Hepatic stellate cell (primary cell): ENCODE data around the gene MYBPH.

ENCODE experiments used
- DNase-seq: peaks from one replicate; pipeline ENCODE4 v3.0.0; 2011; ENCODE audit warnings: low spot score

MYBPH gene, protein sequence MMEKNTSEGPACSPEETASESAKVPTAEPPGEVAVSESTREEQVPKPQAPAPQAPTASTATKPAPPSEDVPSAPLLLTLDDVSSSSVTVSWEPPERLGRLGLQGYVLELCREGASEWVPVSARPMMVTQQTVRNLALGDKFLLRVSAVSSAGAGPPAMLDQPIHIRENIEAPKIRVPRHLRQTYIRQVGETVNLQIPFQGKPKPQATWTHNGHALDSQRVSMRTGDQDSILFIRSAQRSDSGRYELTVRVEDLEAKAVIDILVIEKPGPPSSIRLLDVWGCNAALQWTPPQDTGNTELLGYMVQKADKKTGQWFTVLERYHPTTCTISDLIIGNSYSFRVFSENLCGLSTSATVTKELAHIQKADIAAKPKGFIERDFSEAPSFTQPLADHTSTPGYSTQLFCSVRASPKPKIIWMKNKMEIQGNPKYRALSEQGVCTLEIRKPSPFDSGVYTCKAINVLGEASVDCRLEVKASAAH

GRCh38 chr1:203175237-203175826, at the start of gene MYBPH:
Gene MYBPH (minus strand): TSS chr1:203175826. CDS start chr1:203175755, 71 bp downstream.
- no peak for DNase-seq

- DNase-seq, result no peak
Observed at GRCh38 chr1:203225071-203225470, 49.4 kb upstream of the MYBPH start.

DNA sequence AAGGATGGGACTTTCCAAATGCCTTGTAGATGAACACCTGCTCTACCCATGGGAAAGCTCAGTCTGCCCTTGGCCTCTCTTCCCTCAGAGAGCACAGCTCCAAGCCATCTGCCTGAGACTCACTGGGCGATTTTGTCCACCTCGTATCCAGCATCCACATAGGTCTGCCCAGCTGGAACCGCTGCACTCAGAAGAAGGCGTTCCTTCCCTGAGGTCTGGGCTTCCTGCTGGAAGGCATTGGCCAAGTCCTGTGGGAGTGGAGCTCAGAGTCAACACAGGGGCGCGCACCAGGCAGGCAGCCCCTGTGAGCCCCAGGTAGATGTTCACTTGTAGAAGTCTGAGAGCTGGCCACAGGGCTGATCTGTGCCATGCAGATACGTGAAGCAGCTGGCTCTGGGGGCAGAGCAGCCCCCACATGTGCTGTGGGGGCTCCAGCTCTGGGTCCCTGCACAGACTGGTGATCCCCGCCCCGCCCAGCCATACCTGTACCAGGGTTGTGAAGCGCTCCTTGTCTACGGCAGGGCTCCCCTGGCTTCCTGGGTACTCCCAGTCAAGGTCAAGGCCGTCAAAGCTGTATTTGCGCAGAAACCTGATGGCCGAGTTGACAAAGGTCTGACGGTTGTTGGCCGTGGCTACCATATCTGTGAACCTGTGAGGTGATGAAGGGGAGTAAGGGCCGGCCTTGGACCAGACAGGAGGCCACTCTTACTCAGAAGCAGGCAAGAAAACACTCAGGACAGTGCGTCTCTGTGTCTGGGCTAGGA, 47.6 kb upstream of the MYBPH start:
- no peak for DNase-seq

GRCh38 chr1:203219934-203220333, 44.3 kb upstream of the MYBPH start:
- DNase-seq, result no peak

GRCh38 chr1:203219171-203219570, 43.5 kb upstream of the MYBPH start:
- no peak for DNase-seq

- no peak for DNase-seq
Observed at GRCh38 chr1:203217668-203218067, 42.0 kb upstream of the MYBPH start.

DNA sequence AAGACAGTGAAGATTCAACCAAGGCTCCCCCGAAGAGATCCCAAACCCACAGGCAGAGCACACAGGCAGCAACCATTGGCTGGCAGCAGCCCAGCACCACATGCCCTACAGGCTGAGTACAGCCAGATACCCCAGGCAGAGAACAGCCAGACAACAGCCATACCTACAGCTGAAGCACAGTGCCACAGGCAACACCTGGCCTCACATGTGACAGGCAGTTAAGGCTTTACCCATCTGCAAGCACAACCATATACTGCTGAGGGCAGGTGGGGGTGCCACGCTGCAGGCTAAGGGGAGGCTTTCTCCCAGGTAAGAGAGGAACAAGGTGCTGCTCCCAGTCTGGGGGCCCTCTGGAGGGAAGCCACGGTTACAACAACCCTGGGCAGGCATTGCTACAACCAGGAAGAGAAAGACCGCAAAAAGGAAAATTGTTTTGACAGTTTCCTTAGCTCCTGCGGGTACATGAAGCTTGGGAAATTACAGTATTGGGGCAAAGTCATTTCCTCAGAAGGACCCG, 41.6 kb upstream of the MYBPH start:
- DNase-seq, result no peak

DNA sequence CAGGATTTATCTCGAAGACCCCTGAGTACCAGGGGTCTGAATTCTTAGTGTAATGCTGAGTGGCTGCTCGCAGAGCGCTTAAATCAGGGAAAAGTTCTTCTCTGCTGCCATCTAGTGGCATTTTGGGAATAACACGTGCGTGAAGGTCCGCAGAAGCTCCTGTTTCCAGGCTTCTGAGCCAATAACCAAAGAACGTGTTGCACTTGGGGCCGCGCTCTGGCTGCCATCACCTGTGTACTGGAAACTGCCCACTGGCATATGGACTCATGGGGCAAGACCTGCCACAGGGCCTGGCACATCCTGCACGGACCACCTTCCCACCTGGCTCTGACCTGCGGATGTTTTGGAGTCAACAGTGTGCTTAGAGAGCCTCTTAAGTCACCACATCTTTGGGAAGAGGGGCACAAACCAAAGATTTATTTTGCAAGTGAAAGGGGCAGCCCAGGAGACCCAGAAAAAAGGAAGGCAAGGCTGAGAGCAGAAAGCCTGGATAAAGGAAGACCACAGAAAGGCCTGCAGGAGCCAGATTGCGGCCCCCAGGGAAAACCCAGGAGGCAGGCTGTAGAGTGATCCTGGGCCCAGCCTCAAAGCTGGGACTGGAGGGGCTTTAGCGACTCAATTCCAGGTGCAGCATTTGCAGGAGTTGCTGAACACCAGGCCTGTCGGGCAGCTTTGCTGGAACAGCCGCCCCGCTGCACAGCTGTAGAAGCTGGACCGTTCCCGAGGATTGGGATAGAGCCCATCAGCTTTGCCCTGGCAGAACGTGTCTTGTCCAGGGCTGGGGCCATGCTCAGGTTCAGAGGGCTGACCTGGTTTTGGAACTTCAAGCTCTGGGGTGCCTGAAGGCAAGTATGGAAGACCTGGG, 40.9 kb upstream of the MYBPH start:
- peak; percentile 61 for DNase-seq

DNA sequence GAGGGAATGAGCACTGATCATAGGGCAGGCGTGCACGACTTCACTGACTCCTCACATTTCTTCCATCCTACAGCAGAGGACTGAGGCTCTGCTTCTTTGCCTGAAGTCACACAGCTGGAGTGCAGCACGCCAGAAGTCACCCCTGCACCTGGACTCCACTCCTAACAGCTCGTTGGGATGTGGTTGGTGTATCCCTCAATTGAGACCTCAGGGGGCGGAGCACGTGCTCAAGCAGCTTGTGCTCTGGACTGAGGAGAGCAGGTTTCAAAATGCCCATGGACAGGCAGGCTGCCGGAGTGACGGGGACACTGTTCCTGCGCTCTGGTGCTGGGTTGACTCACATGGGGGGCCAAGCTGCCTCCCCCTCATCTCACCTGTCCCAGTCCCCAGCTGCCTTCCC, 39.9 kb upstream of the MYBPH start:
- no peak for DNase-seq

- no peak for DNase-seq
Observed at GRCh38 chr1:203214871-203215270, 39.2 kb upstream of the MYBPH start.

- no peak for DNase-seq
Observed at GRCh38 chr1:203213126-203213525, 37.5 kb upstream of the MYBPH start.

GRCh38 chr1:203211812-203212211, 36.2 kb upstream of the MYBPH start:
- DNase-seq, result no peak

- DNase-seq, result no peak
Observed at GRCh38 chr1:203210988-203211387, 35.4 kb upstream of the MYBPH start.

DNA sequence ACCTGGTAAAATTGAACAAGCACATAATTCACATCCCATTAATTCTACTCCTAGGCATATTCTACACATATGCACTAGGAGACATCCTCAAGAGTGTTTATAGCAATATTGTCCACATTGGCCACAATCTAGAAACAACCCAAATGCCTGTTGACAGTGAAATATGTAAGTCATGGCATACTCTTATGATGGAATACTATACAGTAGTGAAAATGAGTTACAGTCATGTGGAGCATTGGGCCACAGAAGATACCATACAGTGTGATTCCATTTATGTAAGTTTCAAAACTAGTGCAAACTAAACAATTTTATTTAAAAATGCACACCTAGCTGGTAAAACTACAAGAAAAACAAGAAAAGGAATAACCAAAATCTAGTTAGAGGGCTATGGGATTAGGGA, 34.7 kb upstream of the MYBPH start:
- DNase-seq, result no peak

GRCh38 chr1:203208181-203208580, 32.6 kb upstream of the MYBPH start:
- no peak for DNase-seq

- no peak for DNase-seq
Observed at GRCh38 chr1:203207751-203208150, 32.1 kb upstream of the MYBPH start.

DNA sequence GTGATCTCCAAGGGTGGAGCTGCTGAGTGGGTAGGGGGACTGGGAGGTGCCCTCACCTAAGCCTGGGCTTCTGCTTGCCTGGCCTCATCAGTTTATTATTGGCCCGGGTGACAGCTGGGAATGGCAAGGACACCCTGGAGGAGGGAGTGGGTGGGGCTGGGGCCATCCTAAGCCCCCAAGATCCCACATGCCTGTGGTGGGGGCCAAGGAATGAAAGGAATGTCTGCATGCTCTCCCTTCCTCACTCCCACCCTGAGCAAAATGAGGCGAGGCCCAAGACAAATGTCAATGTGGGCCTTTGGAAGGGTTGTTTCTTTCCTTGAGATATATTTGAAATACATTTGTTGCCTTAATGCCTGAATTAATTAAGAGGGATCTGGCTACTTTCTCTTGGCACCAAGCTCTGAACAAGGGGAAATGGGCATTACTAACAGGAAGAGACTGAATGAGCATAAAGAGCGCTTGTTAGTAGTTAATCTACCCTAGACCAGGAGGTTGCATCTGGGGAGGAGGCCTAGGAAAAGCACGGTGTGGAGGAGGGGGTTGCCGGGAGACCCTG, 30.6 kb upstream of the MYBPH start:
- DNase-seq, result no peak

DNA sequence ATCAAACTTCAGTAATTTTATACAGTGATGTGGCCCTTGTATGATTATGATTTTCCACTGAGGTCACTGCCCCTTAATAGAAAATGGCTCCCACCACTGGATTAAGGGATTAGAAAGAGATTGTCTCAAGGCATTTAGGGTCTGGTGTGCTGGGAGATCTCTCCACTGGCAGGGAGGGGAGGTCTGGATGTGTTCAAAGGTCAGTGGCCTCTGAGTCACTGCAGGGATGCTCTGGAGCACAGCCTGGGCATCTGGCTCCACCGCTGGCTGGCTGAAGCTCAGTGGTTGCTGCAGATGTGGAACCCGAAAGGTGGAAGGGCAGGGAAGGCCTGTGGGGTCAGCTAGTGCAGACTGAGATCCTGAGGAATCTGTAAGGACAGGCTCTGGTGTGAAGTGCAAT, 29.1 kb upstream of the MYBPH start:
- no peak for DNase-seq

DNA sequence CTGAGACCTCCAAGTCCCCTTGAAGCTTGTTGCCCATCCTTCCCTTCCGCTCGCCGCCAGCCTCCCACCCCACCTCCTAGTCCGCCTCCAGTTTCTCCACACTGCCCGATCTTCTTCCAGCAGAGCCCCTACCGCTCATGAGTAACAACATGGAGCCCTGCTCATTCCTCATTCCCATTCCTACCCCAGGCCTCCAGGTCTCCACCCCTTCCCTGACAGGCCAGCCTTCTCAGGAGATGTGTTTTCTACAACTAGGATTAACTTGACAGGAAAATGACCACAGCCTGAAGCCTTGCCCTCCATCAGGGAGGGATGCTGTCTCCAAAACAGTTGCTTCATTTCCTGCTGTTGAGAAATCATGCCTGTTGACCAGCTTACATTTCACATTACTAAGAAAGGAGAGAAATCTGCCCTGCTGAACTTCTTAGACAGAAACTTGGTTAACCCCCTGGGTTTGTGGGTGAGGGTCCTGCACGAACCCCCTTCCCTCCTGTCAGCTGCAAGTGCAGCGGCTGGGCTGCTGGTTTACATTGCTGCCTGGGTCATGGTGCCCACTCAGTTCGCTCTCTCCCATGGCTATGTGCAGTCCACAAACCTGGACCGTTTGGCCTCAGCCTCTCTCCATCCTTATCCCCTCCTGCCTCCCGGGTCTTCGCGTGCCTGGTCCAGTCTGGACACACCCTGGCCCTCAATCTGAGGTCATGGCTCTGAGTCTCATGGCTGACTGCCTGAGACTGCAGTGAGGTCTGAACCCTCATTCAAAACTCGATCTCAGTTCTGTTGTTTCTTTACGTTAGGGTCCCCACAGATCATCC, 27.0 kb upstream of the MYBPH start:
- peak; percentile 68 for DNase-seq

DNA sequence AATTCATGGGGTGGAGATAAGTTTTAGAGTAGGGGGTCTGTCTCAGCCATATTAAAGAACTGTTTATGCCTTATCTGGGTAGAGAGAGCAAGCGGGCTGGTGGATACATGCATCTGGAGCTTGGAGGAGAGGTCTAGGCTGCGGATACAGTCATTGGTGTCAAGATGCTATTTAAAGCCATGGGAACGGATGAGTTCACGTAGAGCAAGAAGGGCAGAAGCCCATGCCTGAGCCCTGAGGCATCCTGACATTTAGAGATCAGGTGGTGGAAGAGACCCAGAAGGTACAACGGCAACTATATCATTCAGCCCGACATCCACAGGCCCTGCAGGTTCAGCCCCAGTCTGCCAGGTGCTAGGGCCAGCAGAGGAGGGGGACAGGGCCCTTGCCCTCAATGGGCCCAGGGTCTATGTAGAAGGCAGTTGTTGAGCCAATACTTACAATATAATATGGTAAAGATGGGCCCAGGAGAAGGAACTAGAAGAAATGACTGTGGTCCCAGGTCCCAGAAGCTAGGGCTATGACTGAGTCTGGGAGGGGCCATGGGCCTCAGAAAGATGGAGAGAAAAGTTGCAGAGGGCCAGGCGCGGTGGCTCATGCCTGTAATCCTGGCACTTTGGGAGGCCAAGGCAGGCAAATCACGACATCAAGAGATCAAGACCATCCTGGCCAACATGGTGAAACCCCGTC, 26.0 kb upstream of the MYBPH start:
- no peak for DNase-seq
